Fibroblast of lung (primary cell): Measurements from ENCODE around the gene RGS12.

Source experiments
- CTCF ChIP-seq, 2 donors: IDR thresholded peaks in 1 of 2; conservative IDR thresholded peaks in 1 of 2; 1 replicate in 1 of 2; 2 replicates in 1 of 2; pipeline ENCODE4 v1.5.1; 2011 to 2012; ENCODE audit warnings: low read length in 2 of 2, control low read depth in 1 of 2, inconsistent platforms in 1 of 2, low read depth in 1 of 2, mild to moderate bottlenecking in 1 of 2
- EZH2 ChIP-seq: IDR thresholded peaks from 2 replicates; pipeline ENCODE4 v1.5.1; 2012; ENCODE audit warnings: low read length, control low read depth, mild to moderate bottlenecking; ENCODE audit errors: missing control alignments

- no peak for TF ChIP-seq CTCF (conservative IDR thresholded peaks at IDR 0.05 in 1 of 2, IDR thresholded peaks at IDR 0.05 in 1 of 2; ENCODE audit: low read depth in 1 of 2, low read length in 2 of 2)
- no peak for TF ChIP-seq EZH2
These were observed 47.9 kb downstream of the RGS12 start for GRCh38 chr4:3340700-3341083.
